ENCODE results near the gene RNF123. TPM values are rescaled to one million over a fixed set of nuclear protein-coding genes. Genes with fewer than 3 reads are reported as not detected.
A peak's percentile ranks its signal among the peaks of the same experiment; 100 is the strongest.

RNF123 gene
- total RNA-seq, result 10 to 100 TPM; 28.3 to 29.4 TPM

GRCh38 chr3:49689046-49689907, at the start of gene RNF123, which contains the start of gene MST1:
Gene RNF123 (plus strand): TSS chr3:49689557. CDS start chr3:49691166, 1,609 bp downstream.
Gene MST1 (minus strand): TSS chr3:49689474. CDS start chr3:49688691, 783 bp downstream.
- Histone ChIP-seq H3K27ac (peak within 1 kb of the TSS; percentile 64 to 71), H3K4me3 (peak within 1 kb of the TSS; percentile 94), H3K4me1 (ENCODE audit: control insufficient read depth in 1 of 2, low read depth in 2 of 2) (peaks cover 17 to 31% of the 10 kb centered on the region in 2 donors), H3K27me3 (replicated peaks; ENCODE audit: insufficient read depth) (no peaks in the 10 kb centered on the region), H3K9me3 (no peaks in the 10 kb centered on the region), H3K36me3 (no peaks in the 10 kb centered on the region)
- ATAC-seq (ENCODE audit: insufficient number of reproducible peaks, low FRiP score, low read depth), result peak; percentile 61
- TF ChIP-seq CTCF (IDR thresholded peaks at IDR 0.05), result peak; percentile 38
- peak; percentile 21 for DNase-seq (ENCODE audit: low spot score)

GRCh38 chr3:49641292-49641691, 48.1 kb upstream of the RNF123 start:
- Histone ChIP-seq H3K4me1 (ENCODE audit: control insufficient read depth in 1 of 2, low read depth in 2 of 2) (peaks cover 0 to 8% of the 10 kb centered on the region in 2 donors), H3K4me3 (no peak overlapping the region), H3K36me3 (no peaks in the 10 kb centered on the region), H3K27me3 (replicated peaks; ENCODE audit: insufficient read depth) (no peaks in the 10 kb centered on the region), H3K9me3 (no peaks in the 10 kb centered on the region), H3K27ac (no peak overlapping the region)
- no peak for ATAC-seq (ENCODE audit: insufficient number of reproducible peaks, low FRiP score, low read depth)
- no peak for TF ChIP-seq CTCF (IDR thresholded peaks at IDR 0.05)
- no peak for DNase-seq (ENCODE audit: low spot score)

- ATAC-seq (ENCODE audit: insufficient number of reproducible peaks, low FRiP score, low read depth), result no peak
- H3K4me1 ChIP-seq (ENCODE audit: control insufficient read depth in 1 of 2, low read depth in 2 of 2), result peaks cover 0 to 8% of the 10 kb centered on the region in 2 donors
- no peaks in the 10 kb centered on the region for H3K9me3 ChIP-seq
- no peaks in the 10 kb centered on the region for H3K27me3 ChIP-seq (replicated peaks; ENCODE audit: insufficient read depth)
- H3K4me3 ChIP-seq, result no peak overlapping the region
- H3K27ac ChIP-seq, result no peak overlapping the region
- no peak for DNase-seq (ENCODE audit: low spot score)
- H3K36me3 ChIP-seq, result no peaks in the 10 kb centered on the region
- no peak for TF ChIP-seq CTCF (IDR thresholded peaks at IDR 0.05)
Observed at GRCh38 chr3:49641921-49642707, 47.2 kb upstream of the RNF123 start.

- Histone ChIP-seq H3K4me1 (ENCODE audit: control insufficient read depth in 1 of 2, low read depth in 2 of 2) (peaks cover 0 to 13% of the 10 kb centered on the region in 2 donors), H3K27me3 (replicated peaks; ENCODE audit: insufficient read depth) (no peaks in the 10 kb centered on the region), H3K27ac (no peak overlapping the region), H3K36me3 (no peaks in the 10 kb centered on the region), H3K9me3 (no peaks in the 10 kb centered on the region), H3K4me3 (no peak overlapping the region)
- no peak for DNase-seq (ENCODE audit: low spot score)
- no peak for TF ChIP-seq CTCF (IDR thresholded peaks at IDR 0.05)
- no peak for ATAC-seq (ENCODE audit: insufficient number of reproducible peaks, low FRiP score, low read depth)
Observed at GRCh38 chr3:49642708-49643145, 46.6 kb upstream of the RNF123 start.

- H3K4me1 ChIP-seq (ENCODE audit: control insufficient read depth in 1 of 2, low read depth in 2 of 2), result peaks cover 5 to 9% of the 10 kb centered on the region in 2 donors
- ATAC-seq (ENCODE audit: insufficient number of reproducible peaks, low FRiP score, low read depth) (no peak), DNase-seq (ENCODE audit: low spot score) (no peak)
- no peak overlapping the region for H3K4me3 ChIP-seq
- TF ChIP-seq CTCF (IDR thresholded peaks at IDR 0.05), result no peak
- no peaks in the 10 kb centered on the region for H3K9me3 ChIP-seq
- H3K36me3 ChIP-seq, result no peaks in the 10 kb centered on the region
- no peak overlapping the region for H3K27ac ChIP-seq
- H3K27me3 ChIP-seq (replicated peaks; ENCODE audit: insufficient read depth), result no peaks in the 10 kb centered on the region
Observed at GRCh38 chr3:49644684-49645083, 44.7 kb upstream of the RNF123 start.

Data from thoracic aorta (tissue), 2 donors.